SK-N-SH (cell line): ENCODE measurements around the gene ADAMTS17. TPM values are rescaled to one million over a fixed set of nuclear protein-coding genes. Genes with fewer than 3 reads are reported as not detected.

Experiments used
- CTCF ChIA-PET: fragments of 300-600, 350-600 bp; formaldehyde crosslinking; extraction: SDS; loops from one replicate; lab custom pipeline; 2021; lab: Yijun Ruan, JAX
- POLR2A ChIA-PET: fragments of 350-600 bp; sonication (Branson Sonifier 250); formaldehyde crosslinking; extraction: SDS; loops from one replicate; lab custom pipeline; 2020; ENCODE audit warnings: antibody characterized with exemption, inconsistent platforms; lab: Yijun Ruan, JAX
- DNase-seq: peaks from one replicate; pipeline ENCODE4 v3.0.0; 2012
- H2AFZ ChIP-seq: fragments of 200-600 bp; sonication (generic); 2 replicates; pipeline ENCODE4 v1.8.1; 2016; ENCODE audit warnings: antibody characterized with exemption, mild to moderate bottlenecking, low read depth
- H3F3A ChIP-seq: fragments of 200-600 bp; sonication (generic); replicated peaks from 2 replicates; pipeline ENCODE3; 2016; ENCODE audit warnings: antibody characterized with exemption, mild to moderate bottlenecking; ENCODE audit not compliant: insufficient read depth
- H3K27ac ChIP-seq, 2 experiments: fragments of 200-500 bp in 1 of 2; fragments of 200-600 bp in 1 of 2; sonication (Bioruptor generic) in 1 of 2; sonication (generic), shearing (Covaris generic) in 1 of 2; 2 replicates each; pipeline versions ENCODE4 v1.5.1 to v1.6.1; 2014 to 2016; ENCODE audit warnings: low read depth in 2 of 2, inconsistent platforms in 1 of 2, low read length in 1 of 2, mild to moderate bottlenecking in 1 of 2, mixed read lengths in 1 of 2
- H3K27me3 ChIP-seq: fragments of 200-600 bp; sonication (generic), shearing (Covaris generic); 2 replicates; pipeline ENCODE4 v1.6.1; 2016; ENCODE audit warnings: mixed run types; ENCODE audit not compliant: insufficient read depth
- H3K36me3 ChIP-seq, 2 experiments: fragments of 200-500 bp in 1 of 2; fragments of 200-600 bp in 1 of 2; sonication (Bioruptor generic) in 1 of 2; sonication (generic) in 1 of 2; replicated peaks in 1 of 2; 2 replicates each; pipeline versions ENCODE3 to v1.5.1; 2014 to 2016; ENCODE audit warnings: low read length in 1 of 2, mild to moderate bottlenecking in 1 of 2; ENCODE audit not compliant: insufficient read depth in 2 of 2, control insufficient read depth in 1 of 2
- H3K4me1 ChIP-seq, 2 experiments: fragments of 200-500 bp in 1 of 2; fragments of 200-600 bp in 1 of 2; sonication (Bioruptor generic) in 1 of 2; sonication (generic), shearing (Covaris generic) in 1 of 2; 2 replicates each; pipeline versions ENCODE4 v1.5.1 to v1.6.1; 2014 to 2016; ENCODE audit warnings: low read depth in 1 of 2, low read length in 1 of 2, mixed run types in 1 of 2; ENCODE audit not compliant: insufficient read depth in 2 of 2, control insufficient read depth in 1 of 2
- H3K4me2 ChIP-seq: fragments of 200-600 bp; sonication (generic), shearing (Covaris generic); 2 replicates; pipeline ENCODE4 v1.6.1; 2017; ENCODE audit warnings: mixed run types
- H3K4me3 ChIP-seq, 2 experiments: fragments of 200-500 bp in 1 of 2; fragments of 200-600 bp in 1 of 2; sonication (Bioruptor generic) in 1 of 2; sonication (generic), shearing (Covaris generic) in 1 of 2; 2 replicates each; pipeline versions ENCODE4 v1.5.1 to v1.8.1; 2014 to 2016; ENCODE audit warnings: low read depth in 2 of 2, inconsistent platforms in 1 of 2, low read length in 1 of 2, mild to moderate bottlenecking in 1 of 2, mixed read lengths in 1 of 2, moderate library complexity in 1 of 2
- H3K79me2 ChIP-seq: fragments of 200-600 bp; sonication (generic); 2 replicates; pipeline ENCODE4 v1.8.1; 2017; ENCODE audit warnings: mild to moderate bottlenecking; ENCODE audit not compliant: insufficient read depth
- H3K9ac ChIP-seq: fragments of 200-600 bp; sonication (generic); 2 replicates; pipeline ENCODE4 v1.6.1; 2017; ENCODE audit warnings: mixed run types
- H3K9me2 ChIP-seq: fragments of 200-600 bp; sonication (generic); 2 replicates; pipeline ENCODE4 v1.6.1; 2017; ENCODE audit warnings: mixed run types
- H3K9me3 ChIP-seq: fragments of 200-600 bp; sonication (generic); 2 replicates; pipeline ENCODE4 v1.6.1; 2017; ENCODE audit warnings: mixed run types, mild to moderate bottlenecking, moderate library complexity
- H4K20me1 ChIP-seq: fragments of 200-600 bp; sonication (generic); 2 replicates; pipeline ENCODE4 v1.6.1; 2017; ENCODE audit warnings: mild to moderate bottlenecking, mixed run types; ENCODE audit not compliant: insufficient read depth
- ELF1 ChIP-seq: IDR thresholded peaks from 2 replicates; pipeline ENCODE4 v1.4.0; 2012
- FOXJ3 ChIP-seq: sonication (generic); formaldehyde crosslinking; IDR thresholded peaks from 2 replicates; pipeline ENCODE4 v1.5.1; 2020; ENCODE audit warnings: mild to moderate bottlenecking, missing genetic modification reagents
- FOXM1 ChIP-seq: IDR thresholded peaks from 2 replicates; pipeline ENCODE4 v1.4.0; 2012; ENCODE audit warnings: low read depth, mild to moderate bottlenecking
- JUND ChIP-seq: IDR thresholded peaks from 2 replicates; pipeline ENCODE4 v1.4.0; 2012
- MEF2A ChIP-seq: IDR thresholded peaks from 2 replicates; pipeline ENCODE4 v1.4.0; 2012; ENCODE audit warnings: low read depth, borderline replicate concordance
- RAD21 ChIP-seq: IDR thresholded peaks from 2 replicates; pipeline ENCODE4 v1.6.1; 2012; ENCODE audit warnings: mild to moderate bottlenecking, low read length
- RCOR1 ChIP-seq: fragments of 150-350 bp; IDR thresholded peaks from 2 replicates; pipeline ENCODE4 v1.6.1; 2017; ENCODE audit warnings: antibody characterized with exemption, low read length
- RFX5 ChIP-seq: IDR thresholded peaks from 2 replicates; pipeline ENCODE4 v1.6.1; 2012; ENCODE audit warnings: mild to moderate bottlenecking, improper control_type of control experiment, low read length
- SMC3 ChIP-seq: IDR thresholded peaks from 2 replicates; pipeline ENCODE4 v1.6.1; 2012; ENCODE audit warnings: low read depth, low read length, improper control_type of control experiment
- TCF12 ChIP-seq: IDR thresholded peaks from 2 replicates; pipeline ENCODE4 v1.4.0; 2012
- ZBTB33 ChIP-seq: IDR thresholded peaks from 2 replicates; pipeline ENCODE4 v1.4.0; 2012; ENCODE audit warnings: low read depth, borderline replicate concordance
- WGBS: methylation state at CpG from one replicate; pipeline ENCODE4 v1.1.6; 2017; ENCODE audit warnings: low lambda C conversion rate; 5-methylcytosine and 5-hydroxymethylcytosine counted together
- polyA plus RNA-seq, 3 experiments: library from polyadenylated mRNA; depleted of rRNA; stranded (reverse); fragments of >200 nt; gene quantifications; 2 replicates each; pipeline ENCODE4 v1.2.3, GENCODE V29; 2012
- TF ChIP-seq, protein P1 (sequence below): IDR thresholded peaks from 2 replicates; pipeline ENCODE4 v1.4.0; 2012; ENCODE audit warnings: low read depth, borderline replicate concordance

ADAMTS17 gene
- polyA plus RNA-seq, 1 of the 3 experiments (the other 2 are of a cell fraction), result not detected

DNA sequence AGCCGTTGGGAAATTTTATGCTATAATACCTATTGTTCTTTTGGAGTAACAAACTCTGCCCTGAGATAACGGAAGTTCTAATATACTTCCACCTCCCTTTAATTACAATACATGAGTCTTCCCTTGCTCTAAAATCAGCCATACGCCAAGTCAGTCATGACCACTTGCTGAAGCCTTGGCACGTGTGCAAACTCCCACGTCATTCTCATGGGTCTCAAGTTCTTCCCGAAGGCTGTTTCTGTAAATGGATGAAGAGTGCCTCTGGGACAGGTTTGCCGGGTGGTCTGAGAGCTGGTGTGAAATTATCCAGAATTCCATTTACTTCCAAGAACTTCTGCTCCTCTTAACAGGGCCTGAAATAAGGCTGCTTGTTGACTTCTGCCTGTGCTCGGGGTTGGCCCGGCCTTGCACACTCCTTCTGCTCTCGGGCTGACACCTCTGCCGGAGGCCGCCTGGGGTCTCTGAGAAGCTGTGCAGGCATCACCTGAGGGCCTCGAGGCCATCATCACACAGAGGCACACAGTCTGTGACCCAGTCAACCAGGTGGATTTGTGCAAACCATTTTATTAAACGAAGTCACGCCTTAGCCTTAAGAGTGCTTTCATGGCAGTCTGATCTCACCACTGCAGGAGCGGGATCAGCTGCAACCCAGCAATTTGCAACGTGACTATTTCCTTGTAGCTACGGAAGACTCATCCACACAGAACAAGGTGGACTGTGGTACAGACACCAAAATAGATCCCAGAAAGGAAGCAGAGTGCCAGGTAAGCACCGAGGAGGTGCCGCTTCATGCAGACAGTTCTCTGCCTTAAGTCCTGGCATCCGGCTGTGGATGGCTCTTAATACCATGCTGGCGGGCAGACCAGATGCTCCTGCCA, 120.1 kb downstream of the ADAMTS17 start:
- H3K4me1 ChIP-seq, result no peaks in the 10 kb centered on the region
- DNase-seq, result no peak
- H3K9ac ChIP-seq, result no peak overlapping the region
- ChIA-PET CTCF (no interaction called here), POLR2A (no interaction called here)
- TF ChIP-seq RAD21 (no peak), SMC3 (no peak)
- no peaks in the 10 kb centered on the region for H3F3A ChIP-seq
- 48% methylated on average over 15 of the region's 22 CpGs for WGBS
- H3K9me3 ChIP-seq, result no peaks in the 10 kb centered on the region
- no peak overlapping the region for H3K27ac ChIP-seq
- no peaks in the 10 kb centered on the region for H3K36me3 ChIP-seq
- H3K27me3 ChIP-seq, result no peaks in the 10 kb centered on the region
- H2AFZ ChIP-seq, result no peak overlapping the region
- H3K79me2 ChIP-seq, result no peaks in the 10 kb centered on the region
- no peaks in the 10 kb centered on the region for H4K20me1 ChIP-seq
- H3K9me2 ChIP-seq, result no peaks in the 10 kb centered on the region
- H3K4me3 ChIP-seq, result no peak overlapping the region
- no peak overlapping the region for H3K4me2 ChIP-seq

DNA sequence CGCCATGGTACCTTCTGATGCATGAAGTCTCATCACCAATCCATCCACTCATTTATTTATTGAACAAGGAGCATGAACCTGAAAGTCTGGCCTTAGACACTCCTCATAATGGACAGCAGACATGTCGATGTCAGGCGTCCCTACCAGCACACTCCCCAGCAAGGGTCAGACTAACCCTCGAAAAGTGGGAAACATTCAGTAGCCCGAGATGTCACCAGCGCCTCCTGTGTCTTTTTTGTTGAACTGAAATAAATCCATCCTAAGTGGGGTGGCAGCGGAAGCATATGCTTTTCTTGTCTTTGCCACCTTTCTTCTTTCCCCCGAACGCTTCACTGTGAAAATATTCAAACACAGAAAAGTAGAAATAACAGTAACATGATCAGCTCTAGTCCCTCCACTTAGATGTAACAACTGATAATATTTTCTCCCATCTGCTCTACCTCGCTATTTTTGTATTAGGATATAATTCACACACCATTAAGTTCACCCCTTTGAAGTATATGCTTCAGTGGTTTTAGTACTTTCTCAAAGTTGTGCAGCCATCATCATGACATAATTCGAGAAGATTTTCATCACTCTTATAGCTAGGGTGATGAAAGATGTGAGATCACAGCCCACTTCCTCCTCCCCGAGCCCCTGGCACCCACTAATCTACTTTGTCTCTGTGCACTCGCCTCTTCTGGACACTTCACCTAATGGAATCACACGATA, 121.6 kb downstream of the ADAMTS17 start:
- H3K4me1 ChIP-seq, result no peaks in the 10 kb centered on the region
- H3K4me2 ChIP-seq, result no peak overlapping the region
- no peak overlapping the region for H2AFZ ChIP-seq
- H3K9me2 ChIP-seq, result no peaks in the 10 kb centered on the region
- H3K79me2 ChIP-seq, result no peaks in the 10 kb centered on the region
- H3K36me3 ChIP-seq, result no peaks in the 10 kb centered on the region
- no peak overlapping the region for H3K4me3 ChIP-seq
- no peaks in the 10 kb centered on the region for H4K20me1 ChIP-seq
- no peaks in the 10 kb centered on the region for H3K9me3 ChIP-seq
- POLR2A ChIA-PET, result no interaction called here
- WGBS, result 33% methylated on average over 14 of the region's 14 CpGs
- no peak for DNase-seq
- CTCF ChIA-PET, result no interaction called here
- H3K27me3 ChIP-seq, result no peaks in the 10 kb centered on the region
- TF ChIP-seq FOXJ3 (no peak), FOXM1 (no peak), JUND (no peak), RAD21 (no peak), RCOR1 (no peak), TCF12 (no peak), MEF2A (no peak), SMC3 (no peak), ZBTB33 (no peak), ELF1 (no peak), RFX5 (no peak)
- TF ChIP-seq, protein P1, sequence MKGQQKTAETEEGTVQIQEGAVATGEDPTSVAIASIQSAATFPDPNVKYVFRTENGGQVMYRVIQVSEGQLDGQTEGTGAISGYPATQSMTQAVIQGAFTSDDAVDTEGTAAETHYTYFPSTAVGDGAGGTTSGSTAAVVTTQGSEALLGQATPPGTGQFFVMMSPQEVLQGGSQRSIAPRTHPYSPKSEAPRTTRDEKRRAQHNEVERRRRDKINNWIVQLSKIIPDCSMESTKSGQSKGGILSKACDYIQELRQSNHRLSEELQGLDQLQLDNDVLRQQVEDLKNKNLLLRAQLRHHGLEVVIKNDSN, result no peak
- TF ChIP-seq, all 33 proteins: peak for 0
- Histone ChIP-seq H3F3A (no peaks in the 10 kb centered on the region), H3K27ac (no peak overlapping the region), H3K9ac (no peak overlapping the region)
